Astrocyte (in vitro differentiated cells and primary cell): ENCODE results near the gene LIPF. TPM values are rescaled to one million over a fixed set of nuclear protein-coding genes. Genes with fewer than 3 reads are reported as not detected.

ENCODE experiments used
- DNase-seq: peaks from one replicate; pipeline ENCODE4 v3.0.0-alpha.2; 2010; ENCODE audit warnings: low read depth
- FAIRE-seq: peaks from 2 replicates; lab custom pipeline; 2011; peaks lifted over from hg19 to GRCh38; lab: Jason Lieb, UNC
- H2AFZ ChIP-seq: 2 replicates; pipeline ENCODE4 v1.6.0; 2012; ENCODE audit warnings: low read depth, low read length, inconsistent platforms
- H3K27ac ChIP-seq: 2 replicates; pipeline ENCODE4 v1.5.1; 2011; ENCODE audit warnings: low read depth, low read length, inconsistent platforms
- H3K27me3 ChIP-seq: 2 replicates; pipeline ENCODE4 v1.6.0; 2011; ENCODE audit warnings: low read length, inconsistent platforms; ENCODE audit not compliant: insufficient read depth
- H3K36me3 ChIP-seq: 2 replicates; pipeline ENCODE4 v1.5.1; 2011; ENCODE audit warnings: low read length, inconsistent platforms; ENCODE audit not compliant: insufficient read depth
- H3K4me1 ChIP-seq: 2 replicates; pipeline ENCODE4 v1.5.1; 2011; ENCODE audit warnings: low read length, inconsistent platforms; ENCODE audit not compliant: insufficient read depth
- H3K4me2 ChIP-seq: 2 replicates; pipeline ENCODE4 v1.6.0; 2012; ENCODE audit warnings: low read length, inconsistent platforms
- H3K4me3 ChIP-seq: 2 replicates; pipeline ENCODE4 v1.5.1; 2011; ENCODE audit warnings: low read depth, mild to moderate bottlenecking, low read length, inconsistent platforms; ENCODE audit not compliant: insufficient read depth
- H3K79me2 ChIP-seq: 2 replicates; pipeline ENCODE4 v1.6.0; 2012; ENCODE audit warnings: mild to moderate bottlenecking, low read length, inconsistent platforms; ENCODE audit not compliant: insufficient read depth
- H3K9ac ChIP-seq: 2 replicates; pipeline ENCODE4 v1.6.0; 2012; ENCODE audit warnings: mild to moderate bottlenecking, low read length, inconsistent platforms
- H3K9me3 ChIP-seq: 2 replicates; pipeline ENCODE4 v1.5.1; 2012; ENCODE audit warnings: low read depth, mild to moderate bottlenecking, low read length, inconsistent platforms; ENCODE audit not compliant: insufficient read depth
- H4K20me1 ChIP-seq: 2 replicates; pipeline ENCODE4 v1.6.0; 2012; ENCODE audit warnings: low read length, inconsistent platforms; ENCODE audit not compliant: insufficient read depth
- H3K27ac Mint-ChIP-seq: one replicate; pipeline ENCODE4 v1.8.0; 2021; ENCODE audit warnings: mild to moderate bottlenecking, mixed read lengths; ENCODE audit not compliant: unreplicated experiment
- H3K27me3 Mint-ChIP-seq: one replicate; pipeline ENCODE4 v1.8.0; 2021; ENCODE audit warnings: low read depth, mixed read lengths; ENCODE audit not compliant: unreplicated experiment
- H3K36me3 Mint-ChIP-seq: one replicate; pipeline ENCODE4 v1.8.0; 2021; ENCODE audit warnings: low read depth, mixed read lengths; ENCODE audit not compliant: unreplicated experiment
- H3K4me1 Mint-ChIP-seq: one replicate; pipeline ENCODE4 v1.8.0; 2021; ENCODE audit warnings: low read depth, mixed read lengths; ENCODE audit not compliant: unreplicated experiment
- H3K4me3 Mint-ChIP-seq: one replicate; pipeline ENCODE4 v1.8.0; 2021; ENCODE audit warnings: mild to moderate bottlenecking, moderate library complexity, mixed read lengths; ENCODE audit not compliant: unreplicated experiment
- H3K9me3 Mint-ChIP-seq: one replicate; pipeline ENCODE4 v1.8.0; 2021; ENCODE audit warnings: mild to moderate bottlenecking, mixed read lengths; ENCODE audit not compliant: unreplicated experiment
- EZH2 ChIP-seq: IDR thresholded peaks from 2 replicates; pipeline ENCODE4 v1.6.1; 2012; ENCODE audit warnings: mild to moderate bottlenecking, low read length, inconsistent platforms; ENCODE audit not compliant: insufficient read depth
- total RNA-seq: library from RNA; stranded (reverse); gene quantifications from 2 replicates; pipeline ENCODE4 v1.2.1, GENCODE V29; 2021
- TF ChIP-seq, protein P1 (sequence below): IDR thresholded peaks from 2 replicates; pipeline ENCODE4 v1.5.1; 2011; ENCODE audit warnings: low read depth, mild to moderate bottlenecking, inconsistent platforms, low read length, moderate library complexity; ENCODE audit not compliant: insufficient read depth

LIPF gene
- total RNA-seq, 1 donor from 2014 or later, result not detected

DNA sequence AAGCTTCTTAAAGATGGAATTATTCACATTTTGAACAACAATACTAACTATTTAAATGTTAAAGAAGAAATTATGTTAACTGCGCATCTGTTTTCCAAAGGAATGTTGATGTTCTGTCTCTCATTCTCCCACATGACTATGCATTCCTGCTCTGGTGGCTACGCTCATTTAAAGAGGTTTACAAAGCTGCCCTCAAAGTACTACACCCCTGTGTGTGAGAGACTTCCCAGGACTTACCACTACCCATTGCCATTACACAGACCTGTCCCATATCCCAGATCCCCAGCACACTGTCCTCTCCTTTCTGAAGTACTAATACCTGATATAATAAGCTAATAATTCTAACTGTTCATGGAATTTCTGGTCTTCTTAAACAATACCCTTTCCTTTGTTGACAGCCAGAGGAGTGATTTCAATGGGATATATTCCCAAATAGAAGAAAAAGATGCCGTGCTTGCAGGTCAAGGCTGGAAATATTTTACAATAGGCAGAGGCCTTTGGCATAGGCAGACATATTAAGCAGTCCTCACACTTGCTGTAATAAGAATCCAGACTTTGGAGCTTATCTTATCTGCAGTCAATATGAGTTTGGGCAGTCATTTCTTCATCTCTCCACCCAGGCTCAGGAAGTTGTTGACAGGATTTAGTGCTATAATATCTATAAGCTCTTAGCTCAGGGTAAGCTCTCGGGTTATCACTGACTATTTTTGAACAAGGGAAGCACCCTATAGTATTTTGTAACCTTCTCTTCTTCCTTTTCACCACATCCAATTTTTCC is 12.2 kb downstream of the LIPF start:
- no peaks in the 10 kb centered on the region for H3K27me3 ChIP-seq
- no peaks in the 10 kb centered on the region for H3K79me2 ChIP-seq
- H4K20me1 ChIP-seq, result no peaks in the 10 kb centered on the region
- no peak overlapping the region for H3K27ac Mint-ChIP-seq
- no peak overlapping the region for H3K4me2 ChIP-seq
- FAIRE-seq (no peak), DNase-seq (no peak)
- H3K27ac ChIP-seq, result no peak overlapping the region
- no peaks in the 10 kb centered on the region for H3K36me3 Mint-ChIP-seq
- H3K9ac ChIP-seq, result no peak overlapping the region
- H3K9me3 Mint-ChIP-seq, result no peaks in the 10 kb centered on the region
- no peak overlapping the region for H2AFZ ChIP-seq
- H3K4me3 ChIP-seq, result no peak overlapping the region
- H3K9me3 ChIP-seq, result no peaks in the 10 kb centered on the region
- TF ChIP-seq, protein P1, sequence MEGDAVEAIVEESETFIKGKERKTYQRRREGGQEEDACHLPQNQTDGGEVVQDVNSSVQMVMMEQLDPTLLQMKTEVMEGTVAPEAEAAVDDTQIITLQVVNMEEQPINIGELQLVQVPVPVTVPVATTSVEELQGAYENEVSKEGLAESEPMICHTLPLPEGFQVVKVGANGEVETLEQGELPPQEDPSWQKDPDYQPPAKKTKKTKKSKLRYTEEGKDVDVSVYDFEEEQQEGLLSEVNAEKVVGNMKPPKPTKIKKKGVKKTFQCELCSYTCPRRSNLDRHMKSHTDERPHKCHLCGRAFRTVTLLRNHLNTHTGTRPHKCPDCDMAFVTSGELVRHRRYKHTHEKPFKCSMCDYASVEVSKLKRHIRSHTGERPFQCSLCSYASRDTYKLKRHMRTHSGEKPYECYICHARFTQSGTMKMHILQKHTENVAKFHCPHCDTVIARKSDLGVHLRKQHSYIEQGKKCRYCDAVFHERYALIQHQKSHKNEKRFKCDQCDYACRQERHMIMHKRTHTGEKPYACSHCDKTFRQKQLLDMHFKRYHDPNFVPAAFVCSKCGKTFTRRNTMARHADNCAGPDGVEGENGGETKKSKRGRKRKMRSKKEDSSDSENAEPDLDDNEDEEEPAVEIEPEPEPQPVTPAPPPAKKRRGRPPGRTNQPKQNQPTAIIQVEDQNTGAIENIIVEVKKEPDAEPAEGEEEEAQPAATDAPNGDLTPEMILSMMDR, result no peak
- TF ChIP-seq EZH2, result no peak
- H3K4me1 ChIP-seq, result no peaks in the 10 kb centered on the region
- no peaks in the 10 kb centered on the region for H3K27me3 Mint-ChIP-seq
- H3K36me3 ChIP-seq, result no peaks in the 10 kb centered on the region
- no peaks in the 10 kb centered on the region for H3K4me1 Mint-ChIP-seq
- H3K4me3 Mint-ChIP-seq, result no peak overlapping the region

DNA sequence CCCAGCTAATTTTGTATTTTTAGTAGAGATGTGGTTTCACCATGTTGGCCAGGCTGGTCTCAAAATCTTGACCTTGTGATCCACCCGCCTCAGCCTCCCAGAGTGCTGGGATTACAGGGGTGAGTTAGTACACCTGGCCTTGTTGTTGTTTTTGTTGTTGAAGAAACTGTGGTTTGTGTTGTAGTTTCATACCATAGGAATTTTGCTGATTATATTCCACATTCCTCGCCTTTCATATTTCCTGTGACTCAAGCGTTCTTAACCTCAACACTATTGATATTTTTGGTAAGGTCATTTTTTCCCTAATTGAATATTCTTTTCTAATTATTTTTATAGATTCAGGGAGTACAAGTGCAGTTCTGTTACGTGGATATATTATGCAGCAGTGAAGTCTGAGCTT is 16.7 kb downstream of the LIPF start:
- DNase-seq, result no peak
- no peak overlapping the region for H3K27ac Mint-ChIP-seq
- no peaks in the 10 kb centered on the region for H3K36me3 ChIP-seq
- H3K4me1 ChIP-seq, result no peaks in the 10 kb centered on the region
- H4K20me1 ChIP-seq, result no peaks in the 10 kb centered on the region
- no peaks in the 10 kb centered on the region for H3K36me3 Mint-ChIP-seq
- no peaks in the 10 kb centered on the region for H3K79me2 ChIP-seq
- FAIRE-seq, result no peak
- no peak overlapping the region for H3K27ac ChIP-seq
- H3K9ac ChIP-seq, result no peak overlapping the region
- H3K9me3 ChIP-seq, result no peaks in the 10 kb centered on the region
- no peaks in the 10 kb centered on the region for H3K27me3 Mint-ChIP-seq
- TF ChIP-seq EZH2, result no peak
- TF ChIP-seq, protein P1, result no peak
- H3K4me3 Mint-ChIP-seq, result no peak overlapping the region
- no peaks in the 10 kb centered on the region for H3K27me3 ChIP-seq
- no peak overlapping the region for H3K4me3 ChIP-seq
- H2AFZ ChIP-seq, result no peak overlapping the region
- H3K4me1 Mint-ChIP-seq, result no peaks in the 10 kb centered on the region
- no peaks in the 10 kb centered on the region for H3K9me3 Mint-ChIP-seq
- no peak overlapping the region for H3K4me2 ChIP-seq

DNA sequence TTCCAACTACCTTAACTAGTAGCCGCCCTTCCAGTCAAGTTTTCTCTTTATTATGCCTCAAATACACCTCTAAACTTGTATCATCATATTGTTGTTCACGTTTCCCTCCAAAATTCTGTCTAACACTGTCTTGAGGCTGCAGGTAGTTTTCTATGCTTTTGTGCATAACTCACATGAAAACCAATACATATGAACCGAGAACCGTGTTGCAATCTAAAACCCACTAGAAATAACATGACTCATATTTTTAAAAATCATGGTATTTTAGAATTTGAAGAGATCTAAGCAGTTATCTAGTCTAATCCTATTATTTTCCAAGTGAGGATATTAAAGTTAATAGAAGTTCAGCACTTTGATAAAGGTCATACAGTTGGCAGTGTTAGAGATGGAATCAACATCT is 18.2 kb downstream of the LIPF start:
- H2AFZ ChIP-seq, result no peak overlapping the region
- no peak for TF ChIP-seq EZH2
- TF ChIP-seq, protein P1, result no peak
- no peaks in the 10 kb centered on the region for H3K36me3 Mint-ChIP-seq
- H3K27ac Mint-ChIP-seq, result no peak overlapping the region
- H3K36me3 ChIP-seq, result no peaks in the 10 kb centered on the region
- no peaks in the 10 kb centered on the region for H3K79me2 ChIP-seq
- H3K4me1 ChIP-seq, result no peaks in the 10 kb centered on the region
- H3K4me3 Mint-ChIP-seq, result no peak overlapping the region
- no peaks in the 10 kb centered on the region for H3K4me1 Mint-ChIP-seq
- no peak overlapping the region for H3K4me3 ChIP-seq
- no peak overlapping the region for H3K9ac ChIP-seq
- FAIRE-seq, result no peak
- H3K27ac ChIP-seq, result no peak overlapping the region
- no peak overlapping the region for H3K4me2 ChIP-seq
- no peaks in the 10 kb centered on the region for H3K9me3 Mint-ChIP-seq
- DNase-seq, result no peak
- H3K27me3 ChIP-seq, result no peaks in the 10 kb centered on the region
- H4K20me1 ChIP-seq, result no peaks in the 10 kb centered on the region
- no peaks in the 10 kb centered on the region for H3K27me3 Mint-ChIP-seq
- H3K9me3 ChIP-seq, result no peaks in the 10 kb centered on the region
